AG04450 (cell line): Measurements from ENCODE around the gene RGS17. TPM values are rescaled to one million over a fixed set of nuclear protein-coding genes. Genes with fewer than 3 reads are reported as not detected.

Experiments used
- CTCF ChIA-PET: fragments of 300-600, 350-600 bp; formaldehyde crosslinking; extraction: SDS; loops from one replicate; lab custom pipeline; 2022; ENCODE audit warnings: antibody characterized with exemption, inconsistent platforms; lab: Charles Lee
- POLR2A ChIA-PET: fragments of 350-600 bp; formaldehyde crosslinking; extraction: SDS; loops from one replicate; lab custom pipeline; 2021; ENCODE audit warnings: antibody characterized with exemption, inconsistent platforms; lab: Yijun Ruan, JAX
- DNase-seq: peaks from one replicate; pipeline ENCODE4 v3.0.0-alpha.2; 2011; ENCODE audit warnings: low read depth, low spot score
- H3K27ac ChIP-seq: one replicate; pipeline ENCODE4 v1.5.1; 2012; ENCODE audit warnings: low read depth, low read length, control low read depth
- H3K27me3 ChIP-seq: one replicate; pipeline ENCODE4 v1.6.0; 2012; ENCODE audit warnings: low read length; ENCODE audit not compliant: control insufficient read depth, insufficient read depth
- H3K4me3 ChIP-seq: 2 replicates; pipeline ENCODE4 v1.5.1; 2011; ENCODE audit warnings: mild to moderate bottlenecking, low read depth, low read length, control low read depth
- H3K9me3 ChIP-seq: 2 replicates; pipeline ENCODE4 v1.5.1; 2012; ENCODE audit warnings: low read length; ENCODE audit not compliant: control insufficient read depth, insufficient read depth
- polyA plus RNA-seq: library from polyadenylated mRNA; depleted of rRNA; stranded (reverse); fragments of >200 nt; gene quantifications from 2 replicates; pipeline ENCODE4 v1.2.3, GENCODE V29; 2011
- TF ChIP-seq, protein P1 (sequence below): IDR thresholded peaks from 2 replicates; pipeline ENCODE4 v1.5.1; 2011; ENCODE audit warnings: low read depth, low read length, control low read depth, inconsistent platforms

Gene RGS17
- polyA plus RNA-seq, 1 experiment: 12.2 TPM

DNA sequence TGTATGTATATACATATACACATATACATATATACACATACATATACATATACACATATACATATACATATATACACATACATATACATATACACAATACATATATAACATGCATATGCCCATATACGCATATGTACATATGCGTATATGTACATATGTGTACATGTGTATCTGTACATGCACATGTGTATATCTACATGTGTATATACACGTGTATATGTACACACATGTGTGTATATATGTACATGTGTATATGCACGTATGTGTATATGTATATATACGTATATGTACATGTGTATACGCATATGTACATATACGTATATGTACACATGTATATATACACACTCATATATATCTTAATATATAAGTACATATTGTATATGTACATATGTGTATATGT, 60.3 kb downstream of the RGS17 start:
- ChIA-PET POLR2A (no interaction called here), CTCF (no interaction called here)
- Histone ChIP-seq H3K27ac (no peak overlapping the region), H3K27me3 (no peaks in the 10 kb centered on the region), H3K9me3 (no peaks in the 10 kb centered on the region), H3K4me3 (no peak overlapping the region)
- DNase-seq: no peak
- TF ChIP-seq, protein P1, sequence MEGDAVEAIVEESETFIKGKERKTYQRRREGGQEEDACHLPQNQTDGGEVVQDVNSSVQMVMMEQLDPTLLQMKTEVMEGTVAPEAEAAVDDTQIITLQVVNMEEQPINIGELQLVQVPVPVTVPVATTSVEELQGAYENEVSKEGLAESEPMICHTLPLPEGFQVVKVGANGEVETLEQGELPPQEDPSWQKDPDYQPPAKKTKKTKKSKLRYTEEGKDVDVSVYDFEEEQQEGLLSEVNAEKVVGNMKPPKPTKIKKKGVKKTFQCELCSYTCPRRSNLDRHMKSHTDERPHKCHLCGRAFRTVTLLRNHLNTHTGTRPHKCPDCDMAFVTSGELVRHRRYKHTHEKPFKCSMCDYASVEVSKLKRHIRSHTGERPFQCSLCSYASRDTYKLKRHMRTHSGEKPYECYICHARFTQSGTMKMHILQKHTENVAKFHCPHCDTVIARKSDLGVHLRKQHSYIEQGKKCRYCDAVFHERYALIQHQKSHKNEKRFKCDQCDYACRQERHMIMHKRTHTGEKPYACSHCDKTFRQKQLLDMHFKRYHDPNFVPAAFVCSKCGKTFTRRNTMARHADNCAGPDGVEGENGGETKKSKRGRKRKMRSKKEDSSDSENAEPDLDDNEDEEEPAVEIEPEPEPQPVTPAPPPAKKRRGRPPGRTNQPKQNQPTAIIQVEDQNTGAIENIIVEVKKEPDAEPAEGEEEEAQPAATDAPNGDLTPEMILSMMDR: no peak

DNA sequence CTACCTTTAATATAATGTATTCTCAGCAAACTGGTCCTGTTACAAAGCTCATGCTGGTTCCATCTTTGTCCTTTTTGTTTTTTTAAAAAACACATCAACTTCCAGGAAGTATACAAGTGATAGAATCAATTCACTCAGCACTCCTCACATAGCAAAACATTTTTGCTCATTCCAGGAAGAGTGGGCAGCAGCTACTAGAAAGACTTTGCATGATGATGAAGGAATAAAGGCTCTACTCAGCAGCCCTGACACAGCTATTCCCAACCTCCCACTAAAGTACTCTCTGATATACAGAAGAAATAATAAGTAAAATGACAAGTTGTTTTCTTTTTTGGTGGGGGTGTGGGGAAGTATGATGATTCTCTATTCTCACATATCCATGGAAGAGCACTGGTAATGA, 61.2 kb downstream of the RGS17 start:
- no peak for DNase-seq
- CTCF ChIA-PET: no interaction called here
- Histone ChIP-seq H3K9me3 (no peaks in the 10 kb centered on the region), H3K4me3 (no peak overlapping the region), H3K27me3 (no peaks in the 10 kb centered on the region), H3K27ac (no peak overlapping the region)
- TF ChIP-seq, protein P1: no peak
- POLR2A ChIA-PET: no interaction called here

DNA sequence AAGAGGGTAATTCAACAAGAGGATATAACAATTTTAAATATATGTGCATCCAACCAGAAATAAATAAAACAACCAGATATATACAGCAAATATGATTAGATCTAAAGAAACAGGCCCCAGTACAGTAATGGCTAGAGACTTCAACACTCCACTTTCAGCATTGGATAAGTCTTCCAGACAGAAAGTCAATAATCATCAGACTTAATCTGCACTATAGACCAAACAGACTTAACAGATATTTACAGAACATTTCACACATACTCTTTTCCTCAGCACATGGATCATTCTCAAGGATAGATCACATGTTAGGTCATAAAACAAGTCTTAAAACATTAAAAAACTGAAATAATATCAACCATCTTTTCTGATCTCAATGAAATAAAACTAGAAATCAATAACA, 65.9 kb downstream of the RGS17 start:
- ChIA-PET POLR2A (no interaction called here), CTCF (no interaction called here)

DNA sequence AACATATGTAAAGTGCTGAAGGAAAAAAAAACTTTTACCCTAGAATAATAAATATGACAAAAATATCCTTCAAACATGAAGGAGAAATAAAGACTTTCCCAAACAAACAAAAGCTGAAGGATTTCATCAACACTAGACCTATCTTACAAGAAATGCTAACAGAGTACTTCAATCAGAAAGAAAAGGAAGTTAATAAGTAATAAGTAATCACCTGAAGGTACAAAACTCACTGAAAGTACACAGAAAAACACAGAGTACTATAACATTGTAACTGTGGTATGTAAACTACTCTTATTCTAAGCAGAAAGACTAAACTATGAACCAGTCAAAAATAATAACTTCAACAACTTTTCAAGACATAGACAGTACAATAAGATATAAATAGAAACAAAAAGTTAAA, 67.1 kb downstream of the RGS17 start:
- CTCF ChIA-PET: no interaction called here

More for the DNA sequence above, 65.9 kb downstream of the RGS17 start:
- Histone ChIP-seq H3K27ac (no peak overlapping the region), H3K27me3 (no peaks in the 10 kb centered on the region), H3K4me3 (no peak overlapping the region), H3K9me3 (no peaks in the 10 kb centered on the region)
- TF ChIP-seq, protein P1: no peak
- no peak for DNase-seq

DNA sequence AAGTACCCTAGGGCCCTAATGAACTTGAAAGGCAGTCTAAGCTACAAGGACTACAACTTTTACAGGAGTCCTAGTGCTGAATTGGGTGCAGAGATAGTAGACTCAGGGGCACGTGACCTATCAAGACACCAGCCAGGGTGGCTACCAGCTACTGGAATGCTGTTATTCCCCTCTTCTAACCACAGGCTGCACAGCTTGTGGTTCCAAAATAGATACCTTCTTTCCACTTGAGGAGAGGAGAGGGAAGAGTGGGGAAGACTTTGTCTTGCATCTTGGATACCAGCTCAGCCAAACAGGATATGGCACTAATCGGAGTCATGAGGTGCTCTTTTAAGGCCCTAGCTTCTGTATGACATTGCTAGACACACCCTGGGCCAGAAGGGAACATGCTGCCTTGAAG, 68.6 kb downstream of the RGS17 start:
- CTCF ChIA-PET: interaction anchor here (0.5 to 1.6 kb wide), 3 partner anchors 33 to 105 kb away, joined by 3 to 4 read pairs (median 4); no protein-coding TSS in a partner anchor
- Histone ChIP-seq H3K4me3 (no peak overlapping the region), H3K27ac (no peak overlapping the region), H3K9me3 (no peaks in the 10 kb centered on the region), H3K27me3 (no peaks in the 10 kb centered on the region)
- TF ChIP-seq, protein P1: no peak
- DNase-seq: no peak
- POLR2A ChIA-PET: no interaction called here

More for the DNA sequence above, 67.1 kb downstream of the RGS17 start:
- H3K27me3 ChIP-seq: no peaks in the 10 kb centered on the region
- TF ChIP-seq, protein P1: no peak
- H3K4me3 ChIP-seq: no peak overlapping the region
- POLR2A ChIA-PET: no interaction called here
- no peaks in the 10 kb centered on the region for H3K9me3 ChIP-seq
- H3K27ac ChIP-seq: no peak overlapping the region
- no peak for DNase-seq
